Naive thymus-derived CD4-positive, alpha-beta T cell (primary cell): ENCODE measurements around the gene ROR2. TPM values are rescaled to one million over a fixed set of nuclear protein-coding genes. Genes with fewer than 3 reads are reported as not detected.
A peak's percentile ranks its signal among the peaks of the same experiment; 100 is the strongest.

Source experiments
- ATAC-seq: fragments of 150-1000 bp; cut with Tn5 transposase; 2 replicates; pipeline ENCODE4 v1.10.0; 2021; ENCODE audit warnings: mild to moderate bottlenecking, moderate library complexity
- CTCF ChIA-PET: fragments of 350-600 bp; sonication (Branson Sonifier 250); formaldehyde crosslinking; loops from one replicate; lab custom pipeline; 2021; ENCODE audit warnings: antibody characterized with exemption; lab: Charles Lee
- POLR2A ChIA-PET: fragments of 350-600 bp; sonication (Branson Sonifier 250); formaldehyde crosslinking; loops from one replicate; lab custom pipeline; 2021; ENCODE audit warnings: antibody characterized with exemption, inconsistent platforms; lab: Charles Lee
- DNase-seq, 9 donors: peaks; one replicate each; pipeline versions ENCODE4 v3.0.0 to v3.0.0-alpha.2; 2020 to 2022; ENCODE audit warnings: mixed read lengths in 1 of 9
- H3K27ac ChIP-seq: one replicate; pipeline ENCODE4 v1.7.0; 2013; ENCODE audit warnings: mild to moderate bottlenecking, low read depth, low read length, moderate library complexity
- H3K27me3 ChIP-seq, 2 donors: one replicate each; pipeline ENCODE4 v1.7.0; 2013; ENCODE audit warnings: low read length in 2 of 2, mild to moderate bottlenecking in 2 of 2, moderate library complexity in 2 of 2; ENCODE audit not compliant: control insufficient read depth in 2 of 2, insufficient read depth in 2 of 2
- H3K36me3 ChIP-seq, 3 experiments: 1 replicate in 2 of 3; 2 replicates in 1 of 3; pipeline ENCODE4 v1.7.0; 2013; ENCODE audit warnings: low read length in 3 of 3, mild to moderate bottlenecking in 3 of 3, moderate library complexity in 1 of 3; ENCODE audit not compliant: insufficient read depth in 3 of 3, control insufficient read depth in 2 of 3
- H3K4me1 ChIP-seq, 2 donors: one replicate each; pipeline ENCODE4 v1.7.0; 2013; ENCODE audit warnings: low read length in 2 of 2, mild to moderate bottlenecking in 2 of 2, moderate library complexity in 1 of 2; ENCODE audit not compliant: control insufficient read depth in 2 of 2, insufficient read depth in 2 of 2
- H3K4me3 ChIP-seq: 2 replicates; pipeline ENCODE4 v1.7.0; 2013; ENCODE audit warnings: mild to moderate bottlenecking, low read length
- H3K9me3 ChIP-seq, 3 experiments: 1 replicate in 2 of 3; 2 replicates in 1 of 3; pipeline ENCODE4 v1.7.0; 2013; ENCODE audit warnings: low read length in 3 of 3; ENCODE audit not compliant: control insufficient read depth in 2 of 3
- H3K27ac Mint-ChIP-seq, 9 donors: one replicate each; pipeline ENCODE4 v1.8.0; 2020 to 2022; ENCODE audit warnings: mixed read lengths in 9 of 9, mild to moderate bottlenecking in 8 of 9, moderate library complexity in 5 of 9, inconsistent platforms in 2 of 9
- H3K27me3 Mint-ChIP-seq, 5 donors: one replicate each; pipeline ENCODE4 v1.8.0; 2021 to 2022; ENCODE audit warnings: mixed read lengths in 5 of 5, mild to moderate bottlenecking in 1 of 5
- H3K36me3 Mint-ChIP-seq, 5 donors: one replicate each; pipeline ENCODE4 v1.8.0; 2020 to 2022; ENCODE audit warnings: mixed read lengths in 5 of 5, mild to moderate bottlenecking in 3 of 5, inconsistent platforms in 1 of 5
- H3K4me1 Mint-ChIP-seq, 7 donors: one replicate each; pipeline ENCODE4 v1.8.0; 2020 to 2022; ENCODE audit warnings: mixed read lengths in 7 of 7, mild to moderate bottlenecking in 3 of 7, inconsistent platforms in 1 of 7
- H3K4me3 Mint-ChIP-seq, 10 donors: one replicate each; pipeline ENCODE4 v1.8.0; 2020 to 2022; ENCODE audit warnings: mild to moderate bottlenecking in 10 of 10, mixed read lengths in 10 of 10, moderate library complexity in 6 of 10, inconsistent platforms in 2 of 10
- H3K9me3 Mint-ChIP-seq, 11 donors: one replicate each; pipeline ENCODE4 v1.8.0; 2020 to 2022; ENCODE audit warnings: mixed read lengths in 11 of 11, mild to moderate bottlenecking in 4 of 11, inconsistent platforms in 1 of 11, moderate library complexity in 1 of 11
- intact Hi-C, 2 donors: fragments of 100-400 bp; cut with micrococcal nuclease; formaldehyde crosslinking; loops; one replicate each; pipeline ENCODE4 v1.15.1; 2023
- polyA plus RNA-seq, 2 donors: library from polyadenylated mRNA; unstranded; fragments of 300-500 nt; fragmentation: Illumina TruSeq; gene quantifications; one replicate each; pipeline ENCODE4 v1.2.3, GENCODE V29; 2021
- total RNA-seq, 6 experiments: library from RNA in 5 of 6; stranded (reverse) in 5 of 6; gene quantifications; 1 replicate in 5 of 6; 2 replicates in 1 of 6; pipeline ENCODE4 v1.2.3 and lab custom pipeline; 2021 to 2026

Gene ROR2
- total and polyA plus RNA-seq, 7 experiments from 2014 or later, result 0.48 to 2.1 TPM; not detected in 5

DNA sequence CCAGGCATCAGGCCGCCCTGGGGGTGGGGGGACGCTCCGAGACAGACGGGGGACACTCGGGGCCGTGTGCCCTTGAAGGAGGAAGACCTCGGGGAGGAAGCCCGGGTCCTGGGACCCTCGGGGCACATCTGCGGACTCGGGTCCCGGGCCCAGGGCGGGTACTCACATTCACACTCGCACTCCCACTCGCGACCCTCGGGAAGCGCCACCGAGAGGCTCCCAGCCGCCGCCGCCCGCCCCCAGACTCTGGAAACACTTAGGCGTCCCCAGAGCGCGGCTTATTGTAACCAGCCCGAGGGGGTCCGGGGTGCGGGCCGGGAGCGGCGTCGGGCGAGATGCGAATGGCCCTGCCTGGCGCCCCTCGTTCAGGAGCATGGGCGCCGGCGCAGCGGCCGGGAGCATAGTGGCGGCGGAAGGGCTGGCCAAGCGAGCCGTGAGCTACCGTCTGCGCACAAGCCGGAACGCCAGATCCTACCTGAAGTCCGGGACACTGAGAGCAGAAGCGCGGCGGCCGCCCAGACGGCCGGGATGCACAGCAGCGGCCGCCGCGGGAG is 559 bp downstream of the ROR2 start:
- POLR2A ChIA-PET, result no interaction called here
- no peaks in the 10 kb centered on the region for H3K9me3 ChIP-seq
- H3K4me1 ChIP-seq, result peaks cover 0 to 4% of the 10 kb centered on the region in 2 donors
- CTCF ChIA-PET, result no interaction called here
- intact Hi-C loops, result loop anchor here in 1 of 2 donors (10.0 kb wide), 1 partner anchor 1035 kb away; no protein-coding TSS in a partner anchor
- peaks cover 60 to 79% (median 75%) of the 10 kb centered on the region in 5 donors for H3K27me3 Mint-ChIP-seq
- peaks cover 0 to 9% (median 3%) of the 10 kb centered on the region in 5 donors for H3K36me3 Mint-ChIP-seq
- peaks cover 0 to 19% (median 2%) of the 10 kb centered on the region in 11 donors for H3K9me3 Mint-ChIP-seq
- no peak overlapping the region for H3K27ac ChIP-seq
- H3K36me3 ChIP-seq, result no peaks in the 10 kb centered on the region
- H3K4me3 Mint-ChIP-seq, result peak overlapping the region in 5 of 10 donors; percentile 17 to 64 (median 30)
- peaks cover 0 to 9% (median 6%) of the 10 kb centered on the region in 7 donors for H3K4me1 Mint-ChIP-seq
- no peak overlapping the region for H3K4me3 ChIP-seq
- no peak overlapping the region for H3K27ac Mint-ChIP-seq
- peak in 1 of 9 donors; percentile 22 for DNase-seq
- no peak for ATAC-seq
- H3K27me3 ChIP-seq, result peaks cover 3 to 10% of the 10 kb centered on the region in 2 donors

DNA sequence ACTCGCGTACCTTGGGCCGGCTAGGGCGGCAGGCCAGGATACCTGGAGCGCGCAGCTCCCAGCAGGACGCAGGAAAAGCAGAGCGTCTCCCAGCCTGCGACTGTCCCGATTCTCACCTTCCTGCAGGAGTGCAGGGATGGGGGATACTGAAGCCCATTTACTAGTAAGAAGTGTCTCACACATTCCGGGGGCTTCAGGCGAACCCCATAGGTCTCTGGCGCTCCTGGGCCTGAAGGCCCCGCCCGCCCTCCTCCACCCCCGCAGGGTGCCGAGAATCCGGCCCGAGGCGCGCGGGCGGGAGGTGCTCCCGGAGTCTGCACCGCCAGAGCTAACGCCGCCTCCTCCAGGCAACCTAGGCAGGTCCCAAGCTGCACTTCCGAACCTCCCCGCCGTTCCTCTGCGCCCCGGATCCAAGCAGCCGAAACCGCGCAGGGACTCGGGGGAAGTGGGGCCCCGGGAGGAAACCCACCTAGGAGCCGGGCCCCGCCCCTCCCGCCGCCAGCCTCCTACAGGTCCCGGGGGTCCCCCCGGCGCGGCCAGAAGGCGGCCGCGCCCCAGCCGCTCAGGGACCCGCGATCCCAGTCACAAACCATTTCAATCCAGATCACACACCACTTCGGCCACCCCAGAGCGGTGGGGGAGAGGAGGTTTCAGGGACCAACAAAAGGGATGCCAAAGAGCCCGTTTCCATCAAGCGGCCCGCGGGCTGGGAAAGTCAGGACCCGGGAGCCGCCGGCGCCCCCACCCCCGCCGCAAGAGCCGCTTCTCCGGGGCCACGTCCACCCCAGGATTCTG is 1.2 kb downstream of the ROR2 start:
- Mint-ChIP-seq H3K36me3 (peaks cover 0 to 9% (median 3%) of the 10 kb centered on the region in 5 donors), H3K9me3 (peaks cover 0 to 16% (median 2%) of the 10 kb centered on the region in 11 donors), H3K4me1 (peaks cover 0 to 9% (median 6%) of the 10 kb centered on the region in 7 donors), H3K4me3 (peak overlapping the region in 2 of 10 donors; percentile 33 to 64), H3K27ac (no peak overlapping the region), H3K27me3 (peaks cover 55 to 79% (median 75%) of the 10 kb centered on the region in 5 donors)
- CTCF ChIA-PET, result no interaction called here
- H3K4me1 ChIP-seq, result peaks cover 0 to 4% of the 10 kb centered on the region in 2 donors
- no peaks in the 10 kb centered on the region for H3K9me3 ChIP-seq
- H3K27me3 ChIP-seq, result peaks cover 3 to 10% of the 10 kb centered on the region in 2 donors
- H3K4me3 ChIP-seq, result no peak overlapping the region
- POLR2A ChIA-PET, result no interaction called here
- DNase-seq, result peak in 1 of 9 donors; percentile 55
- intact Hi-C loops, result loop anchor here in 1 of 2 donors (10.0 kb wide), 1 partner anchor 1034 kb away; no protein-coding TSS in a partner anchor
- no peak overlapping the region for H3K27ac ChIP-seq
- no peak for ATAC-seq
- no peaks in the 10 kb centered on the region for H3K36me3 ChIP-seq

DNA sequence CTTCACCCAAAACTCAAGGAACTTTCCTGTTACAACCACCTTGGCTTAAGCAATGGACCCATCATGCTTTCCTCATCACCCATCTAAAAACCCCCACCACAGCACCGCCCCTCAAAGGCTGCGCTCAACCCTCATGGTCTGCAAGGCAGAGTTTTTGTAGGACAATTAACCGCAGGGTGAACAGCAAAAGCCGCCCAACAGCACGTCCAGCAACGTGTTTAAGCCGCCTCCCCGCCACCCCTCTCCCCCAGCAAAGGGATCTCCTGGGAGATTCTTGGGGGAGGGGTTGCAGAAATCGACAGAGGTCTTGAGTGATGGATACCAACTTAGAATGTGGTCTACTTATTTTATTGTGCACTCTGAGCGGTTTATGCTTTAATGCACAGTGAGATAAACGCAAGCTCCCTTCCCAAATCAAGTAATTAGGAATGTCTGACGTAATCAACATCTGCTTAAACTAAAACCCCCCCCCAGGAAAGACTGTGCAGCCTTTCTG is 1.9 kb downstream of the ROR2 start:
- H3K27ac Mint-ChIP-seq, result no peak overlapping the region
- no peak for ATAC-seq
- peaks cover 0 to 9% (median 6%) of the 10 kb centered on the region in 7 donors for H3K4me1 Mint-ChIP-seq
- H3K27me3 Mint-ChIP-seq, result peaks cover 51 to 83% (median 75%) of the 10 kb centered on the region in 5 donors
- peaks cover 0 to 4% of the 10 kb centered on the region in 2 donors for H3K4me1 ChIP-seq
- H3K9me3 ChIP-seq, result no peaks in the 10 kb centered on the region
- ChIA-PET POLR2A (no interaction called here), CTCF (no interaction called here)
- peaks cover 0 to 16% (median 2%) of the 10 kb centered on the region in 11 donors for H3K9me3 Mint-ChIP-seq
- H3K36me3 Mint-ChIP-seq, result peaks cover 0 to 9% (median 3%) of the 10 kb centered on the region in 5 donors
- no peak for DNase-seq
- peak overlapping the region in 3 of 10 donors; percentile 39 to 46 (median 44) for H3K4me3 Mint-ChIP-seq
- H3K36me3 ChIP-seq, result no peaks in the 10 kb centered on the region
- H3K27ac ChIP-seq, result no peak overlapping the region
- H3K27me3 ChIP-seq, result peaks cover 3 to 10% of the 10 kb centered on the region in 2 donors
- H3K4me3 ChIP-seq, result no peak overlapping the region
- intact Hi-C loops, result loop anchor here in 1 of 2 donors (10.0 kb wide), 1 partner anchor 1033 kb away; no protein-coding TSS in a partner anchor

DNA sequence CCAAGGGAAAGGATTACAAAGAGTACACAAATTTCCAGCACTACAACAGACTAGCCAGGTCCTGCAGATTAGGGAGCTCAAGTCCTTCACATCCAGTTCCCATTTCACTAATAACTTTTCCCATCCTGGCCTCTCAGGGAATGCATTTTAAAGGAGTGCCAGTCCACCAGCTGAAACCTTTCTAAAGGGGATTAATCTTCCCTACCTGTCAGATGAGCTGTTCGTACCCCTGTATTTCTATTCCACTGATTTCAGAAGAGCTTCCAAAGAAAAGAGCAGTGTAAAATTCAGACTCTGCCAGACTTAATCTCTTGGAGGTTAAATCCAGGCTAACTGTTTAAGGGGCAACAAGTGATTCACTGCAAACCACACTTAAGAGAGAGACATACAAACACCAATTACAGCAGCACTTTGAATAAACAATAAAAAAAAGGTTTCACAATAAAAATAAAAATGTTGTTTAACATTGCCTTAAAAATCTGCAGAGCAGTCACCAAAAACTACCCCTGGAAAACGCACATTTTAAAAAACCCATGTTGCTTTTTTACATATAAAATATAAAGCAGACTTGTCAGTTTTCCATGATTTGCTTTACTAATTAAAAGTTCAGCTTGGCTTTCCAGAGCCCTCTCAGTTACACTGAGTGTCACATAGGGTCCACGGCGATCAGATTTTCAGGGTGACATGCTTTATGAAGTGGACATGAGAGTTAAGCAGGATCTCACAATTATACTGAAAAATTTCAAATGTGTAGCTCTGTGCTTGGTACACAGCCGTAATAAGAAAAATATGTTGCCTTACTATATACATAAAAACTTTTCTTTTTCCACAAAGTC is 3.2 kb downstream of the ROR2 start:
- peaks cover 0 to 5% (median 0%) of the 10 kb centered on the region in 11 donors for H3K9me3 Mint-ChIP-seq
- H3K27ac Mint-ChIP-seq, result no peak overlapping the region
- H3K36me3 Mint-ChIP-seq, result peaks cover 0 to 2% (median under 1%) of the 10 kb centered on the region in 5 donors
- POLR2A ChIA-PET, result no interaction called here
- Histone ChIP-seq H3K36me3 (no peaks in the 10 kb centered on the region), H3K4me1 (peaks cover 0 to 4% of the 10 kb centered on the region in 2 donors), H3K27ac (no peak overlapping the region), H3K4me3 (no peak overlapping the region), H3K27me3 (peaks cover 3 to 5% of the 10 kb centered on the region in 2 donors), H3K9me3 (no peaks in the 10 kb centered on the region)
- CTCF ChIA-PET, result no interaction called here
- intact Hi-C loops, result loop anchor here in 1 of 2 donors (10.0 kb wide), 1 partner anchor 1032 kb away; no protein-coding TSS in a partner anchor
- peaks cover 39 to 79% (median 74%) of the 10 kb centered on the region in 5 donors for H3K27me3 Mint-ChIP-seq
- no peak overlapping the region for H3K4me3 Mint-ChIP-seq
- DNase-seq (no peak), ATAC-seq (no peak)
- peaks cover 0 to 14% (median 6%) of the 10 kb centered on the region in 7 donors for H3K4me1 Mint-ChIP-seq

DNA sequence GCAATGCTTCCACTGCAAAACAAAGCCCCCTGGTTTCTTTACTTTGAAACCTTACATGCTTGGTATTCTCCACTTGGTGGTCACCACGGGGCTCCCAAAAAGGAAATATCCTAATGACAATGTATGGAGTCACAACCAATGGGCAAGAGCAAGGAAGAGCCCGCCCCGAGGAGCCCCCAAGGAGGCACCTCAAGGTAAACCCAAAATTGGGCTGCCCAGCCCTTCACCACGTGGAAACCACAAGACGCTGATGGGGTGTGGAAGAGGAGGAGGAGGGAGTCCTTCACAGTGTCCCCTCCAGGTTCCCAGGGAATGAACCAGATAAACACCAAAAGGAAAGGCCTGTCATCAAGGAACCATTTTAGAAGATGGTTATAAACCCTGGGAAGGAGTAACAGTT is 3.8 kb downstream of the ROR2 start:
- peaks cover 0 to 1% (median 0%) of the 10 kb centered on the region in 5 donors for H3K36me3 Mint-ChIP-seq
- no peak overlapping the region for H3K27ac Mint-ChIP-seq
- peaks cover 0 to 5% (median 0%) of the 10 kb centered on the region in 11 donors for H3K9me3 Mint-ChIP-seq
- H3K4me3 ChIP-seq, result no peak overlapping the region
- DNase-seq, result no peak
- CTCF ChIA-PET, result no interaction called here
- H3K9me3 ChIP-seq, result no peaks in the 10 kb centered on the region
- H3K4me3 Mint-ChIP-seq, result no peak overlapping the region
- intact Hi-C loops, result loop anchor here in 1 of 2 donors (10.0 kb wide), 1 partner anchor 1031 kb away; no protein-coding TSS in a partner anchor
- no peaks in the 10 kb centered on the region for H3K36me3 ChIP-seq
- peaks cover 0 to 4% of the 10 kb centered on the region in 2 donors for H3K4me1 ChIP-seq
- H3K27me3 ChIP-seq, result peaks cover 3 to 4% of the 10 kb centered on the region in 2 donors
- ATAC-seq, result no peak
- H3K27me3 Mint-ChIP-seq, result peaks cover 36 to 74% (median 68%) of the 10 kb centered on the region in 5 donors
- H3K4me1 Mint-ChIP-seq, result peaks cover 0 to 18% (median 6%) of the 10 kb centered on the region in 7 donors
- no peak overlapping the region for H3K27ac ChIP-seq
- POLR2A ChIA-PET, result no interaction called here
